Renal pelvis (tissue), 4 donors: ENCODE data around the gene FOSB. TPM values are rescaled to one million over a fixed set of nuclear protein-coding genes. Genes with fewer than 3 reads are reported as not detected.

Source experiments
- DNase-seq: peaks from one replicate; pipeline ENCODE4 v3.0.0-alpha.2; 2013
- polyA plus RNA-seq, 3 donors: library from polyadenylated mRNA; unstranded; fragments of 120-200 nt; gene quantifications; one replicate each; pipeline ENCODE4 v1.2.1, GENCODE V29; 2013; ENCODE audit not compliant: insufficient read length in 3 of 3

The FOSB gene
- polyA plus RNA-seq, 3 donors: 9.8 to 13.1 (median 11.1) TPM

DNA sequence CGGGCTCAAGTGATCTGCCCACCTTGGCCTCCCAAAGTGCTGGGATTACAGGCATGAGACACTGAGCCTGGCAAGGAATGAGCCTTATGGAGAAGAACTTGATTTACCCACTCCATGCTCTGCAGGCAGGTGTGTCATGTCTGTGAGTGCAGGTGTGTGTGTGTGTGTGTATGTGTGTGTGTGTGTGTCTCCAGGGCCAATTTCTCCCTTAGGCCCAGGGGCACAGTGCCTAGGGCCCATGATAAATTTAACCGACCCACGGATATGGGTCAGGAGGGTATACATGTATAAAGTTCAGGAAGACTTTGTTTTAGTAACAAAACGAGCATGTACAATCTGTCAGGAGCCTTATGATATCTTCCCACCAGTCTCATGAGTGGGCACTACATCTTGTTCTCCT, 4.6 kb upstream of the FOSB start:
- no peak for DNase-seq

- DNase-seq: no peak
Observed at GRCh38 chr19:45464274-45464673, 3.5 kb upstream of the FOSB start.

GRCh38 chr19:45464852-45465441, 2.8 kb upstream of the FOSB start:
- no peak for DNase-seq

DNA sequence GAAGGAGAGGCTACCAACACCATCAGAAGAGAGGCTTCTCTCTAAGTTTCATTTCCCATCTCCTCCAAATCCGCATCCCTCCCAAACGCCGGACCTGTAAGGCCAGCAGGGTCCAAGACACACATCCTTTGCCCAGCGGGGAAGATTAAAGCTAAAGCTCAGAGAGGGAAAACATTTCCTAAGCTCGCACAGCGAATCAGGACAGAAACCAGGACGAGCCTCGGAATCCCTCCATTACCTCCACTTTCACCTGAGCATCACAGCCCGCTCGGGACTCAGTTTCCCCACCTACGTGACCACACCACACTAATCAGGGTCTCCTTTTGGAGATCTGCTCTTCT, 711 bp upstream of the FOSB start:
- DNase-seq: no peak

DNA sequence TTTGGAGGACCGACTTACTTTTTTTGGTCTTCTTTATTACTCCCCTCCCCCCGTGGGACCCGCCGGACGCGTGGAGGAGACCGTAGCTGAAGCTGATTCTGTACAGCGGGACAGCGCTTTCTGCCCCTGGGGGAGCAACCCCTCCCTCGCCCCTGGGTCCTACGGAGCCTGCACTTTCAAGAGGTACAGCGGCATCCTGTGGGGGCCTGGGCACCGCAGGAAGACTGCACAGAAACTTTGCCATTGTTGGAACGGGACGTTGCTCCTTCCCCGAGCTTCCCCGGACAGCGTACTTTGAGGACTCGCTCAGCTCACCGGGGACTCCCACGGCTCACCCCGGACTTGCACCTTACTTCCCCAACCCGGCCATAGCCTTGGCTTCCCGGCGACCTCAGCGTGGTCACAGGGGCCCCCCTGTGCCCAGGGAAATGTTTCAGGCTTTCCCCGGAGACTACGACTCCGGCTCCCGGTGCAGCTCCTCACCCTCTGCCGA, 409 bp downstream of the FOSB start:
- no peak for DNase-seq

- DNase-seq: no peak
Observed at GRCh38 chr19:45468803-45469131, 971 bp downstream of the FOSB start.

GRCh38 chr19:45469132-45469944, 1.5 kb downstream of the FOSB start:
- DNase-seq: peak; percentile 89

- DNase-seq: no peak
Observed at GRCh38 chr19:45469945-45470761, 2.4 kb downstream of the FOSB start.

GRCh38 chr19:45470762-45471081, 2.9 kb downstream of the FOSB start:
- DNase-seq: no peak

- DNase-seq: no peak
Observed at GRCh38 chr19:45471111-45471930, 3.5 kb downstream of the FOSB start.

GRCh38 chr19:45471931-45472562, 4.3 kb downstream of the FOSB start:
- no peak for DNase-seq

DNA sequence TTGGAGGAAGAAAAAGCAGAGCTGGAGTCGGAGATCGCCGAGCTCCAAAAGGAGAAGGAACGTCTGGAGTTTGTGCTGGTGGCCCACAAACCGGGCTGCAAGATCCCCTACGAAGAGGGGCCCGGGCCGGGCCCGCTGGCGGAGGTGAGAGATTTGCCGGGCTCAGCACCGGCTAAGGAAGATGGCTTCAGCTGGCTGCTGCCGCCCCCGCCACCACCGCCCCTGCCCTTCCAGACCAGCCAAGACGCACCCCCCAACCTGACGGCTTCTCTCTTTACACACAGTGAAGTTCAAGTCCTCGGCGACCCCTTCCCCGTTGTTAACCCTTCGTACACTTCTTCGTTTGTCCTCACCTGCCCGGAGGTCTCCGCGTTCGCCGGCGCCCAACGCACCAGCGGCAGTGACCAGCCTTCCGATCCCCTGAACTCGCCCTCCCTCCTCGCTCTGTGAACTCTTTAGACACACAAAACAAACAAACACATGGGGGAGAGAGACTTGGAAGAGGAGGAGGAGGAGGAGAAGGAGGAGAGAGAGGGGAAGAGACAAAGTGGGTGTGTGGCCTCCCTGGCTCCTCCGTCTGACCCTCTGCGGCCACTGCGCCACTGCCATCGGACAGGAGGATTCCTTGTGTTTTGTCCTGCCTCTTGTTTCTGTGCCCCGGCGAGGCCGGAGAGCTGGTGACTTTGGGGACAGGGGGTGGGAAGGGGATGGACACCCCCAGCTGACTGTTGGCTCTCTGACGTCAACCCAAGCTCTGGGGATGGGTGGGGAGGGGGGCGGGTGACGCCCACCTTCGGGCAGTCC, 5.0 kb downstream of the FOSB start:
- DNase-seq: no peak

GRCh38 chr19:45473367-45473681, 5.5 kb downstream of the FOSB start:
- DNase-seq: no peak

GRCh38 chr19:45473682-45474605, 6.1 kb downstream of the FOSB start:
- no peak for DNase-seq

- no peak for DNase-seq
Observed at GRCh38 chr19:45474606-45475521, 7.1 kb downstream of the FOSB start.

DNA sequence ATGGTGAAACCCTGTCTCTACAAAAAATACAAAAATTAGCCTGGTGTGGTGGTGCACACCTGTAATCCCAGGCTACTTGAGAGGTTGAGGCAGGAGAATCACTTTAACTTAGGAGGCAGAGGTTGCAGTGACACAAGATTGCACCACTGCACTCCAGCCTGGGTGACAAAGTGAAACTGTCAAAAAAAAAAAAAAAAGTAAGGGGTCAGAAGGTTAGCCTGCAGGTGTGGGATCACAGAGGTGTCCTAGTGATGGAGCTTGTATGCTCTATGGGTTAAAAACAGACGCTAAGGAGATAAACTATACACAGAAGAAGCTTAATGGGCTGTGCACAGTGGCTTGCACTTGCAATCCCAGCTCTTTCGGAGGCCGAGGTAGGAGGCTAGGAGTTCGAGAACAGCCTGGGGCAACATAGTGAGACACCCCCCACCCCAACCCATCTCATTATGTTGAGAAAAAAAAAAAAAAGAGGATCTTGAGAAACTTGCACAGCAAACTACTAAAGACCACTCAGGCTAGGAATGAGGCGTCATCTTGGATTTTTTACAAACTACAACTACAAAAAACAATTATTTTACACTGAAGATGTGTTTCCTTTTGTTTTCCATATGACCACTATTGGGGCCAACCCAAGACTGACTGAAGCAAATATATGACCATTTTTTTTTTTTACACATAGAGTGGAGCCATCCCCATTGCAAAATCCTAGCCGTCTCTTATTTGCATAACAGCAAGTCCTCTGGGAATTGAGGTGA, 7.9 kb downstream of the FOSB start:
- no peak for DNase-seq

DNA sequence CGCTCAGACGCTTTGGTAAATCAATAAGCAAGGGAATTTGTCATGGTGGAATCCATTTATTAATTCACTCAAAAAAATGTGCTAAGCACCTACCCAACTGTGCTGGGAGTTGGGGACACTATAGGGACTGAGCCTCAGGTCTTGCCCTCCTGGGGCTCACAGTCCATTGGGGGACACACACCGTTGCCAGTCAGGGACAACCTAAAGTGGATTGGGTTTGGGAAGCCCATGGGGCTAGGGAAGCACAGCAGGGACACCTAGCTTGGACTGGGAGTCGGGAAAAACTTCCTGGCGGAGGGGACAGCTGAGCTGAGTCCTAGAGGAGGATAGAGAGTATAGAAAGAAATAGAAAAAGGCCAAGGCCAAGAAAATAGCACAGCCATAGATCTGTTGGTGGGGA, 8.5 kb downstream of the FOSB start:
- DNase-seq: no peak

DNA sequence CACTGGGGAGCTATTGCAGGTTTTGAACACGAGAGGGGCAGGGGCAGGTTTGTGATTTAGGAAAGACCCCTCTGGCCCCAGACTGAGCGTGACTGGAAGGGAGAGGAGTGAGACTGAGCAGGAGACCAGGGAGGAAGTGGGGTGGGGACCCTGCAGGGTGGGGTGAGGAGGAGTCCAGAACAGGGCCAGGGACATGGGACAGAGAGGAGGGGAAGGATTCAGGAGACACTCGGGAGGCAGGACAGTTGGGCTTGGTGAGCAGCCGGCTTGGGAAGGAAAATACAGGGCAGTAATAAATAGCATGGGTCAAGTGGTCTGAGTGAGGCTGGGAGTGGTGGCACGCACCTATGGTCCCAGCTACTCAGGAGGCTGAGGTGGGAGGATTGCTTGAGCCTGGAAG, 9.4 kb downstream of the FOSB start:
- no peak for DNase-seq
